WI38 (cell line): ENCODE results near the gene EVA1A.

ENCODE experiments used
- H3K4me3 ChIP-seq: 2 replicates; pipeline ENCODE4 v1.5.1; 2011; ENCODE audit warnings: low read depth, mild to moderate bottlenecking, control low read depth, low read length
- TF ChIP-seq, protein P1 (sequence below): IDR thresholded peaks from 2 replicates; pipeline ENCODE4 v1.5.1; 2012; ENCODE audit warnings: low read depth, mild to moderate bottlenecking, control low read depth, low read length

The EVA1A gene

DNA sequence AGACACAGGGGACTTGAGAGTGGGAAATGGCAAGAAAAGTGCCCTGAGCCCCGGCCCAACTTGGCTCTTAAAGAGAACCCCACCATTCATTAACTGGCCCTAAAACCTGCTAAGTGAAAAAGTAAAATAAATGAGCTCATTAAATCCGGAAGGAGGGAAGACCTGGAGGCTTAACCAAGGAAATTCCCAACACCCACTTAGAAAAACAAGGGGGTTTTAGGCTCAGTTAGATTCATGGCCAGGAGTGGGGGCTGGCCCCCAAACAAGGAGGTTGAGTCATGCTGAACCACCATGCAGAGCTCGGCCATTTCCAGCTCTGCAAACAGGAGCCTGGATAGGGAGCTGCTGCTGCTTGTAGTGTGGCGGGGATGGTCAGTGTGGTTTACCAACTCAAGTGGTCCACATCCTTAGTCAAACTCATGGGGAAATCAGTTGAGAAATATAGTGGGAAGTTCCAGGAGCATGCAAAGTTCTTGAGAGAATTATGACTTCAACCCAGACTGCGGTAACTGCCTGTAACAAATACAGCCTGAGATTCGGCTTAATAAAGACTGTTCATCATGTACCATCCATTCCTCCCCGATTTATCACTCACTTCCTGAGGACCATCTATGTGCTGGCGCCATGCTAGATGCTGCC lies 46.1 kb upstream of the EVA1A start:
- TF ChIP-seq, protein P1, sequence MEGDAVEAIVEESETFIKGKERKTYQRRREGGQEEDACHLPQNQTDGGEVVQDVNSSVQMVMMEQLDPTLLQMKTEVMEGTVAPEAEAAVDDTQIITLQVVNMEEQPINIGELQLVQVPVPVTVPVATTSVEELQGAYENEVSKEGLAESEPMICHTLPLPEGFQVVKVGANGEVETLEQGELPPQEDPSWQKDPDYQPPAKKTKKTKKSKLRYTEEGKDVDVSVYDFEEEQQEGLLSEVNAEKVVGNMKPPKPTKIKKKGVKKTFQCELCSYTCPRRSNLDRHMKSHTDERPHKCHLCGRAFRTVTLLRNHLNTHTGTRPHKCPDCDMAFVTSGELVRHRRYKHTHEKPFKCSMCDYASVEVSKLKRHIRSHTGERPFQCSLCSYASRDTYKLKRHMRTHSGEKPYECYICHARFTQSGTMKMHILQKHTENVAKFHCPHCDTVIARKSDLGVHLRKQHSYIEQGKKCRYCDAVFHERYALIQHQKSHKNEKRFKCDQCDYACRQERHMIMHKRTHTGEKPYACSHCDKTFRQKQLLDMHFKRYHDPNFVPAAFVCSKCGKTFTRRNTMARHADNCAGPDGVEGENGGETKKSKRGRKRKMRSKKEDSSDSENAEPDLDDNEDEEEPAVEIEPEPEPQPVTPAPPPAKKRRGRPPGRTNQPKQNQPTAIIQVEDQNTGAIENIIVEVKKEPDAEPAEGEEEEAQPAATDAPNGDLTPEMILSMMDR, result no peak
- no peak overlapping the region for H3K4me3 ChIP-seq

DNA sequence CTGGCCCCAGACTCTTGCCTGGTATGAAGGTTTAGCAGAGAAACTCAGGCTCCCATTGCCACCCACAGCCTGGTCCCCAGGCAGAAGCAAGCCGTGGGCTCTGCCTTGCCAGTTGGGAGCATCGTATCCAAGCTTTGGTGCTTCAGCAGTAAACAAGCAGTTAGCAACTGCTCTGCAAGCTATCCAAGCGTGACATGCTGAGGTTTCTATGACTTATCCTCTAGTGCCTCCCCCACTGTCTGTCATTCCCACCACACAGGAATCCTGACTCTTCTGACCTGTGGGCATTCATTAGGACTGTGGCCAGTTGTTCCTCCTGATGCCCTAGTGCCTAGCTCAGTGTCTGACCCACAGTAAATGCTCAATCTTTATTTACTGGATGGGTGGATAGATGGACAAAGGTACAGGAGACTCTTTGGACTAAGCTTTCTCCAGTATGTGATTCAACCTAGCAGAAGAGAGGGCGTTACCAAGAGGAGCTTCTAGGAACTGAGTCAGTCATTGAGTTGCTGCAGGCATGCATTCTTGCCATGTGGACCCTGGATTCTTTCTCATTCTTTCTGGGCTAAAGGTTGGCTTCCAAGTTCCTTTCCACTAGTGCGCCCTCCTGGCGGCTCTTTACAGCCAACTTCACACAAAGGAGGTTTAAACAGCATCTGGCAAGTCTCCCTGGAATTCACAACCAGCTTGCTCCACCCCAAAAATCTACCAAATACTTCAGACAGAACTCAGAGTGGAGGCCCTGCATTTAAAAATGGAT lies 45.2 kb upstream of the EVA1A start:
- TF ChIP-seq, protein P1, result peak; percentile 36
- H3K4me3 ChIP-seq, result no peak overlapping the region

DNA sequence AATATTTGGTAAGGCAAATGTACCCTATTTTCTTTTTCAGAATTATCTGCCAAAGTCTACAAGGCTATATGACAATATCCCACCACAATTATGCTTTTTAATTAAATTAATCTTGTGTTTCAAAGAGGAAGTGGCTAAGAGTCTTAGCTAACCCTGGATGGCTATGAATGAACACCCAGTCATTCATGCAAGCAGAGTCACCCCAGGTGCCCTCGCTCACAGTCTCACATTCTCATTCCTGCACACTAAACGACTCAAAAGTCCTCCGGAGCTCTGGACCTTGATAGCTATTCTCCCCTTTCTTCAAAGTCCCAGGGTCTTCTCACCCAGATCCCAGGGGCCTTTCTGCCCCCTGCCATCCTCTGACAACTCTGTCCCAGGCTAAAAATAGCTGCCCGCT lies 43.7 kb upstream of the EVA1A start:
- H3K4me3 ChIP-seq, result no peak overlapping the region
- TF ChIP-seq, protein P1, result no peak

DNA sequence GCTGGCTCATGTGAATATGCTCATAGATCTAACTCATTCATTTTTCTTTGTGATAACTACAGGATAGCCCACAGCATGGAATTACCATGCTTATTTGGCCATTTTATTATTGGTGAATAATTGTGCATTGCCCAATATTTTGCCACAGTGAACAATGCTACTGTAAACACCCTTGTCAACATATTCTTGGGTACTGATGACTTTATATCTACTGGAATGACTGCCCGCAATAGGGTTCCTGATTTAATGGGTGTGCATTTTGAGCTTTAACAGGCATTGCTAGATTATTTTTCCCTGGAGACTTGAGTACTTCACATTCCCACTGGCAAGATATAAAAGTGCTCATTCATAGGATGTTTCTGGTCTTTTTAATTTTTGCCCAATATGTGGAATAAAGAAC lies 42.7 kb upstream of the EVA1A start:
- TF ChIP-seq, protein P1, result no peak
- no peak overlapping the region for H3K4me3 ChIP-seq

DNA sequence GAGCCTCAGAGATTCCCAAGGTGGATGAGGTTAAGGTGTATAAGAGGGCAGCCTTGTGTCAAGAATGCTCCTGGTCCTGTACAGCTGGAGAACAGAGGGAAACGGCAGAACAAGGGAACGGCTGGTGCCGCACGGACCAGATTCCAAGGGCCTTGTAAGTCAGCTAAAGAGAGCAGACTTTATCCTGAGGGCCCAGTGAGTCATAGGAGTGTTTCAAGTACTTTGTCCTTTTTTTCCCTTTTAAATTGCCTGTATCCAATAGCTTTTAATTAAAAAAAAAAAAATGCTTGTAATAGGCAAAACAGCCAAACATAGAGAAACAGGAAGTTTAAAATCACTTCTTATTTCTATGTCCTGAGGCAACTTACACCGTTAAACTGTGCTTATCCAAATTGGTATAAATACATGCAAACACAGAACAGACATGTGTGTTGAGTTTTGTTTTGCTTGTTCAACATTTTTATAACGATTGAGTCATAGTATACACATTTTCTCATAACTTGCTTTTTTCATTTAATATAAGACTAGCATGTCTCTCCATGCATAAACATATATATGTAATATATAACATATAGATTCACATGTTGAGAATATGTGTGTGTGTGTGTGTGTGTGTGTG lies 42.1 kb upstream of the EVA1A start:
- TF ChIP-seq, protein P1, result no peak
- H3K4me3 ChIP-seq, result no peak overlapping the region

DNA sequence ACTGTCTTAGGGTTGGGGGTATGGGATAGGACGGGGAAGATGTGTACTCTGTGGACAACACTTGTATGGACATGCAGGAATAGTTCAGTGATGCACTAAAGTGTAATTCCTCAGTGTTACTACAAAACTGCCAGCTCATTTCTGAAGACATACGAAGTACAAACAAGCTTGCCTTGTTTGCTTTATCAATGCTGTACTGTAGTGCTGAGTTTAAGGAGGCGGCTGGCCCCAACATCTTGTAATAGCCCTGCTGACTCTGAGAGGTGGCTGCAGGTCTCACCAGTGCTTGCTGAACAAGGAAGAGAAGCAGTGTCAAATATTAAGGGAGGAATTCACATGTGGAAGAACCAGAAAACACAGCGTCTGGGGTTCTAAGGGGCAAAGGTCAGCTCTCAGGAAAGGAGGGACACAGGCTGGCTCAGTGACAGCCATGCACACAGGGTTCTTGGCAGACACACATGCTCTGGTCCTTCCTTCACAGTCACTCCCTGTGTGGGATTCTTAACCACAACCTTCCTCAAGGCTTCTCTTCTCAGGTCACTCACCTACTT lies 39.8 kb upstream of the EVA1A start:
- TF ChIP-seq, protein P1, result no peak
- H3K4me3 ChIP-seq, result no peak overlapping the region
